Measurements from ENCODE around the gene ZMIZ1.

GRCh38 chr10:79026341-79026761 is 42.4 kb upstream of the ZMIZ1 start:
- TF ChIP-seq YY1 (IDR thresholded peaks at IDR 0.05) (no peak), CTCF (IDR thresholded peaks at IDR 0.05; ENCODE audit: low read depth, low read length, missing input control) (no peak), TAF1 (conservative IDR thresholded peaks at IDR 0.05) (no peak), ATF3 (IDR thresholded peaks at IDR 0.05) (no peak), SP1 (IDR thresholded peaks at IDR 0.05) (no peak), JUND (IDR thresholded peaks at IDR 0.05) (no peak)
